ENCODE data around the gene C1orf167.
"Not testable (repeated sequence)": the region's sequence is repeated elsewhere in the genome, so short reads cannot be mapped to it uniquely, and the experiment has no call there.

C1orf167 gene

DNA sequence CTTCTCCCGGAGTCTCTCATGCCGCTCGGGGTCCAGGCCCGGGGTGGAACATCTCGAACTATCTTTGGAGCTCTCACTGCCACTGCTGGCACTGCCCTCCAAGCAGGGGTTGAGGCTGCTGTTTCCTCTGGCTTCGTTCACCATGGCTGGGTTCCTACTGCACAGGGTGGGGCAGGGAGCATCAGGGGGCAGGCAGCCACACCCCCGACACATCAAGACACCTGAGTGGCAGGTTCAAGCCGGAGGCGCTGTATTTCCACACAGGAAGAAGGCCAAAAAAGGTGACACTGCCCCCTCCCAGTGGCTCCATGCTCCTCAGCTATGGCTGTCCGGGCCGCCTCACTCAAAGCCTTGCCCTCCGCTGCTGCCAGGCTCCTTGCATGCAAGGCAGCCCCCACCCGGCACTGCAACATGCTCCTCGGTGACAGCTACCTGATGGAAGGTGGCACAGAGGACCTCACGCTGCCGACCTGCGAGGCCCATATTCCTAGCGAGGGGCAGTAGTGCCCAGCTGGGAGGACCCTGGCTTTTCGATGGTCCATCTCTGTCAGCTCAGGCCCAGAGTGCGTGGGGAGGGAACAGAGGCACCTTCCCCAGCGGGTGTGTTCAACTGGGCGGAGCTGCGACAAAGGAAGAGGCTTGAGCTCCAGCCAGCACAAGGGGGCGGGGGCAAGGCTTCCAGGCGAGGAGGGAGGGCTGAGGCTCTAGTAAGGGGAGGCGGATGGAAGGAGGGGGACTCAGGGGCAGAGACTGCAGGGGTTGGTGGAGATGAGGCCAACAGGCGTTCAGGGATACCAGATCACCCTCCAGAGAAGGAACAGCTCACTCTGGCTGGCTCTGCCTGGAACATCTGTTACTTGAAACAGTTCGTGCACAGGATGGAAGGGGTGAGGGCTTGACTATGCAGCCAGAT lies 41.2 kb downstream of the C1orf167 start:
- no peak for DNase-seq (ENCODE audit: low spot score)

DNA sequence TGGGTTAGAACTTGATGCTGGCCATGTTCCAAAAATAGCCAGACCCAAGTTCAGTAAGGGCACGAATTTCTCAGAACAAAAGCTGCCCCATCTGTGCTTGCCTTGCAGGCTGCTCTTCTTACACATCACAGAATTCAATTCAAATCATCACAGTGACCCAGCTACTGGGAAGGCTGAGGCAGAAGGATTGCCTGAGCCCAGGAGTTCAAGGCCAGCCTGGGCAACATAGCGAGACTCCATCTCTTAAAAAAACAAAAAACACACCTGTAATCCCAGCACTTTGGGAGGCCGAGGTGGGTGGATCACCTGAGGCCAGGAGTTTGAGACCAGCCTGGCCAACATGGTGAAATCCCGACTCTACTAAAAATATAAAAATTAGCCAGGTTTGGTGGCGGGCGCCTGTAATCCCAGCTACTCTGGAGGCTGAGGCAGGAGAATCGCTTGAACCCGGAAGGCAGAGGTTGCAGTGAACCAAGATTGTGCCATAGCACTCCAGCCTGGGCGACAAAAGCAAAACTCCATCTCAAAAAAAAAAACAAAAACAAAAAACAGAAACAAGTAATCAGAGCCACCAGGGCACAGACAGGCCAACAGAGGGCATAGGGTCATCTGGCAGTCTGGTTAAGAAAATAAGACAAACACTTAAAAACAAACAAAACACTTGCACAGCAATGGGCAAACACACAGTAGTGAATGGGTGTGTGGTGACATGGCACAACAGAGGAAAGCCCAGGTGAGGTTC lies 42.1 kb downstream of the C1orf167 start:
- not testable (repeated sequence) for DNase-seq (ENCODE audit: low spot score)

DNA sequence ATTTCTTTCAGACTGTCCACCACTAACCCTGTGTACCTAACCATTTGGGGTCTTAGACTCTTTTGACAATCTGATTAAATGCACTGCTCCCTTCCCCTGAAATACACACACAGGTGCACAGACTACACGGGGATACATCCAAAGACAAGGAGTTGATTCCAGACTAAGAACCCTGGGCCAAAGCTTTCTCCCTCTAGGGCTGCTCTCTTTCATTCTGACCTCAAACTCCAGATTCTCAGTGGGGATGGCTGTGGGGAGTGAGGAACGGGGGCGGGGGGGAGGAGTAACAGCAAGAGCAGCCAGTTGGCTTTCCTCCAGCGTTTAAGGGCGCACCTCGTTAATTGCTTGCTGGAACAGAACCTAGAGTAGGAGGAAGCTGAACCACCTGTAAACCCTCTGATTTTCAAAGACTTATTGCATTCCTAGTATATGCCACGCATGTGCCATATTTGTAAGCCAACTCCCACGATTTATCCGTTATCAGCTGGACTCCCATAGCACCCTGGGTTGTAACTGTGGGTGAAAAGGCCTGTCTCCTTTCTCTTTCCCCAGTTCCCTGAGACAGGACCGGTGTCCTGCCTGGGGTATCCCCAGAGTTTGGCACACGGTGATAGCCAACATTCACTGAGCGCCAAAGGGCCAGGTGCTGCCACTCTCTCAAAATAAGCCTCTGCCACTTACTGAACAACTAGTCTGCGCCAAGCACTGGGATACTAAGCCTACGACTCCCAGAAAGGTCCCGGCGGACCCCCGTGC lies 42.9 kb downstream of the C1orf167 start:
- DNase-seq (ENCODE audit: low spot score), result peak; percentile 46

DNA sequence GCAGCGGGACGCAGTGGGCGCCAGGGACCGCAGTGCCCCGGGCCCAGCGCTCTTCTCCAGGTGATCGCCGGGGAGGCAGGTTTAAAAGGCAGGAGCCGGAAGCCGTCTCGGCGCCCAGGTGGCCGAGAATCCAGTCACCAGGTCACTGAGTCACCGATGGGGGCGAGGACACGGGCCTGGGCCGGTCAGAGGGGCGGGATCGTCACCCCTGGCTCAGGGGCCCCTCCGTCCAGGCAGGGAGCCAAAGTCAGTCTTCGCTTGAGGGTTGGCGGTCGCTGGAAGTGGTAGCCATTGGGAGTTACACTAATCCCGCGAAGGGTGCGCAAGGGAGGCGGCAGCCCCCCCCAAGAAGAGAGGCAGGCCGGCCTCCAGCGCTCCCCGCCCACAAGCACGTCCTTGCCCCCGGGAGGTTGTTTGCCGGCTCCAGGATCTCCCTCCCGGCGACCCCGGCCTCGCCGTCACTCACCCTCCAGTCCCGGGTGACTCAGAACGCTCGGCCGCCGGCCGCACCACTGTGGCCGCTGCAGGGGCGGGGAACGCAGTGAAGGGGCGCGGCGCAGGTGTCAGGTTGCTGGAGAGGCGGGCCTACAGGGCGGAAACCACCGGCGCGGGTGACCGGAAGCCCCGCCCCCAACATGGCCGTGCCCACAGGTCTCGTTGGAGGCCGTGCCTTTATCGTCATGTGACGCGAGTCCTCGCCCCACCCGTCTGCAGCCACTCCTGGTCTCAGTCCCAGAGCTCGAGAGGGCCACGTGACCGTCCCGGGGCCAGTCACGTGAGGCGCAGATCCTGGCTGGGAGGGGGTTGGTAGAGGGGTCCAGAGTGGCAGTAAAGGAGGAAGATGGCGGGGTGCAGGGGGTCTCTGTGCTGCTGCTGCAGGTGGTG lies 43.7 kb downstream of the C1orf167 start, which contains the start of the genes CLCN6 and MTHFR:
CLCN6 (plus strand) TSS at position 770 of the 885 bp plus-strand sequence; CDS start at position 842, 72 bp downstream.
MTHFR (minus strand) TSS at position 543 of the 885 bp plus-strand sequence. CDS start 2,848 bp downstream, outside the sequence.
- DNase-seq (ENCODE audit: low spot score), result peak; percentile 99

DNA sequence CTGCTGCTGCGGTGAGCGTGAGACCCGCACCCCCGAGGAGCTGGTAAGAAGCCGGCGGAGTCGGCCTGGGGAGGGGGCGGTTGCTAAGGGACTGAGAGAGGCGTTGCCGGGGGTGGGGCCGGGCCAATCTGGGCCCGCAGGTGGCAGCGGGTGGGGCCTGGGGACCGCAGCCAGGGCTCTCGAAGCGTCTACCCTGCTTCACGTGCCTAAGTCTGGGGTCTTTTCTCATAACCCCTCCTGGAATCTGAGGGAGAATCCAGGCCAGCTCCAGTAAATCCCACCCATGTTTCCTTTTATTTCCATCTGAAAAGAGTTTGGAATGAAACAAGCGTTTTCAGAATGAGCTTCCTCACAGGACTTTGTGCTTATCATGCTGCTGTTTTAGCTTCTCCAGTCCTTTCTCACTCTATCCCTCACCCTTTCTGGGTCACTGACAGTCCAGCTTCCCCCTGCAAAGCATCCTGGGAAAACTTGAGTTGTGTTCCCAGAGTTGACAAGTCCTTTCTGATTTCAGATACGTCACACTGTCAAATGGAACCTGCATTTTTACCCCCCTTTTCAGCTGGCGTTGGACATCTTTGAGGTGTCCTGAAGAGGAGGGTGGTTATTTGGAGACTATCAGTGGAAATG lies 44.4 kb downstream of the C1orf167 start:
- peak; percentile 67 for DNase-seq (ENCODE audit: low spot score)

- DNase-seq (ENCODE audit: low spot score), result no peak
These were observed 45.1 kb downstream of the C1orf167 start for GRCh38 chr1:11807133-11807532.

GRCh38 chr1:11813021-11813420 lies 51.0 kb downstream of the C1orf167 start:
- DNase-seq (ENCODE audit: low spot score), result no peak

DNA sequence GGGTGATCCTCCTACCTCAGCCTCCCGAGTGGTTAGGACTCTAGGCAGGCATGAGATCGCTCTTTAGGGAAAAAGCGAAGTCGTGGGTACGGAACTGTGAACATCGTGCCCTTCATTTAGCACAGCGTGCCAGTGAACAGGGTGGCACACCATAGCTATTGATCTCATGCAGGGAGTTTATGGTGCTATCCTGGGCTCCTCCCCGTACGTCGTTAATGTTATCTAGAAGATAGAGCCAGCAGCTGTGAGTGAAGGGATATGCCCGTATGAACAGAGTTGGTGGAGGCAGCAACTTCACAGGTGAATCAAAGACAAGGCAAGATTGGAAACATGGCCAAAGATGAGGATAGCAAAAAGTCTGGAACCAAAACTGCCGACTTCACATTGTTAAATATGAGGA lies 55.2 kb downstream of the C1orf167 start:
- DNase-seq (ENCODE audit: low spot score), result no peak

DNA sequence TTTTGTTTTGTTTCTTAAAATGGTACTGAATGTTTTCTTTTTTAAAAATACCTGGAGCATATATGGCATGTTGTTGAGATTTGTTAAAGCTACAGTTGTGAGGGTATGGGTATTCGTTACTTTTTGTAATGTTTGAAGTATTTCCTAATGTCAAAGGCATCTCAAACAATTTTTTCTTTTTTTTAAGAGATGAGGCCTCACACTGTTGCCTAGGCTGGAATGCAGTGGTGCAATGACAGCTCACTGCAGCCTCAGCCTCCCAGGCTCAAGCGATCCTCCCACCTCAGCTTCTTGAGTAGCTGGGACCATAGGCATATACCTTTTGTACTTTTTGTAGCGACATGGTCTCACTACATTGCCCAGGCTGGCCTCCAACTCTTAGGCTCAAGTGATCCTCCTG lies 60.1 kb downstream of the C1orf167 start:
- DNase-seq (ENCODE audit: low spot score), result no peak

- no peak for DNase-seq (ENCODE audit: low spot score)
These were observed 61.6 kb downstream of the C1orf167 start for GRCh38 chr1:11823366-11824137.

GRCh38 chr1:11825131-11825530 lies 63.1 kb downstream of the C1orf167 start:
- no peak for DNase-seq (ENCODE audit: low spot score)

- no peak for DNase-seq (ENCODE audit: low spot score)
These were observed 65.0 kb downstream of the C1orf167 start for GRCh38 chr1:11826946-11827345.

DNA sequence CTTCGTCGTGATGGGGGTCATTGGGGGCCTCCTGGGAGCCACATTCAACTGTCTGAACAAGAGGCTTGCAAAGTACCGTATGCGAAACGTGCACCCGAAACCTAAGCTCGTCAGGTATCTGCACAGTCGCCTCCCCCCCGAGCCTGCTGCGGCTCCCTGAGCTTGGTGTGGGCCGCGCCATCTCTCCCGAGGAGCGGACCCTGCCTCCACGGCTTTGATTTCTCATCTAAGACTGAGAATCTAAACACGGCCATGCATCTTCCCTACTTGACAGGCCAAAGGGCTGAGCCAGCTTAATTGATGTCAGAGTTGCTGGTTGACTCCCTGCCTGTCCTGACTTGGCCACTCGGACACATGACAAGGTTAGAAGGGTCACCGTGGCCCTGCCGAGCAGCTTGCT lies 66.5 kb downstream of the C1orf167 start:
- no peak for DNase-seq (ENCODE audit: low spot score)

GRCh38 chr1:11831945-11832725 lies 70.1 kb downstream of the C1orf167 start:
- no peak for DNase-seq (ENCODE audit: low spot score)

DNA sequence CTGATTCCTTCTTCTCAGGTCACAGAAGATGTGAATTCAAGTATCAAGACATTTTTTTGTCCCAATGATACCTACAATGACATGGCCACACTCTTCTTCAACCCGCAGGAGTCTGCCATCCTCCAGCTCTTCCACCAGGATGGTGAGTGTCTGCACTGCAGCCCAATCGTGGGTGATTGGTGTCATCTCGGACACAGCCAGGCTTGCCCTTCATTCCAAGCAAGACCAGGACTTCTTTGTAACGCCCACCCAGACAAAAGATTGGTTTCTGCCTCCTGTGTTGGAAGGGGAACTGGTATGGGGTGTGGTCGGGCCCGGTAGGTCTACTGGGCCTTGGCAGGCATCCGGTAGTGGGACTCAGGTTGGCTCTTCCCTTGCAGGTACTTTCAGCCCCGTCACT lies 71.5 kb downstream of the C1orf167 start:
- no peak for DNase-seq (ENCODE audit: low spot score)

DNA sequence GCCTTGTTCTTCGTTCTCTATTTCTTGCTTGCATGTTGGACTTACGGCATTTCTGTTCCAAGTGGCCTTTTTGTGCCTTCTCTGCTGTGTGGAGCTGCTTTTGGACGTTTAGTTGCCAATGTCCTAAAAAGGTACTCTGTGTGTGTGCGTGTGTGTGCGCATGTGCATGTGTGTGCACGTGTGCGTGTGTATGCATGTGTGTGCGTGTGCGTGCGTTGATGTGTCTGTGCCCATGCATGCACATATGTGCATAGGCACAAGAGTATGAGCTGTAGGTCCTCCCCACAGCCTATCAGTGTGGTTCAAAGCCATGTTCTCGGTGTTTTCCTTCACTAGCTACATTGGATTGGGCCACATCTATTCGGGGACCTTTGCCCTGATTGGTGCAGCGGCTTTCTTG lies 71.9 kb downstream of the C1orf167 start:
- DNase-seq (ENCODE audit: low spot score), result no peak

DNA sequence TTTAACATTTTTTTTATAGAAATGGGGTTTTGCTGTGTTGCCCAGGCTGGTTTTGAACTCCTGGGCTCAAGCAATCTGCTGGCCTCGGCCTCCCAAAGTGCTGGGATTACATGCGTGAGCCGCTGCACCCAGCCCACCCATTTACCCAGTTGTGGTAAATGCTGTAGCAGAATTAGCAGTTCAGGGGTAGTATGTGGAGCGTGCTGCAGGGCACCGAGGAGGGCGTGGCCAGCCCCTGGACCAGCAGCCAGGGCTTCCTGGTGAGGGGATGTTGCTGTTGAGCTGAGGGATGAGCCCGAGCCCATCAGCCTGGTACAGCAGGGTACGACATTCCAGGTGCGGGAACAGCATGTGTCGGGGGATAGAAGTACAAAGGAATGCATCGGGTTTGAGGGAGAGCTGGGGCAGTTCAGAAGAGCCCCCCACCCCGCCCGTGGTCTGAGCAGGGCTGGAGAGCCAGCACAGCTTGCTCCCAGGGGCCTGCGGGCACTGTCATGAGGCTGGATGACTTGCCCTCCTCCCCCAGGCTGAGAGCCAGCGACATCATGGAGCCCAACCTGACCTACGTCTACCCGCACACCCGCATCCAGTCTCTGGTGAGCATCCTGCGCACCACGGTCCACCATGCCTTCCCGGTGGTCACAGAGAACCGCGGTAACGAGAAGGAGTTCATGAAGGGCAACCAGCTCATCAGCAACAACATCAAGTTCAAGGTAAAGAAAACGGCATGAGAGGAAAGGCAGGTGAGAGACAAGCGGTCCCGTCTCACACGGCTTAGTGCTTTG lies 73.6 kb downstream of the C1orf167 start:
- no peak for DNase-seq (ENCODE audit: low spot score)

Data from RKO (cell line).